ENCODE results near the gene ATG101.

- TF ChIP-seq, protein P1, sequence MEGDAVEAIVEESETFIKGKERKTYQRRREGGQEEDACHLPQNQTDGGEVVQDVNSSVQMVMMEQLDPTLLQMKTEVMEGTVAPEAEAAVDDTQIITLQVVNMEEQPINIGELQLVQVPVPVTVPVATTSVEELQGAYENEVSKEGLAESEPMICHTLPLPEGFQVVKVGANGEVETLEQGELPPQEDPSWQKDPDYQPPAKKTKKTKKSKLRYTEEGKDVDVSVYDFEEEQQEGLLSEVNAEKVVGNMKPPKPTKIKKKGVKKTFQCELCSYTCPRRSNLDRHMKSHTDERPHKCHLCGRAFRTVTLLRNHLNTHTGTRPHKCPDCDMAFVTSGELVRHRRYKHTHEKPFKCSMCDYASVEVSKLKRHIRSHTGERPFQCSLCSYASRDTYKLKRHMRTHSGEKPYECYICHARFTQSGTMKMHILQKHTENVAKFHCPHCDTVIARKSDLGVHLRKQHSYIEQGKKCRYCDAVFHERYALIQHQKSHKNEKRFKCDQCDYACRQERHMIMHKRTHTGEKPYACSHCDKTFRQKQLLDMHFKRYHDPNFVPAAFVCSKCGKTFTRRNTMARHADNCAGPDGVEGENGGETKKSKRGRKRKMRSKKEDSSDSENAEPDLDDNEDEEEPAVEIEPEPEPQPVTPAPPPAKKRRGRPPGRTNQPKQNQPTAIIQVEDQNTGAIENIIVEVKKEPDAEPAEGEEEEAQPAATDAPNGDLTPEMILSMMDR (IDR thresholded peaks at IDR 0.05; ENCODE audit: low read length) = no peak
- TF ChIP-seq EZH2 (IDR thresholded peaks at IDR 0.05; ENCODE audit: borderline replicate concordance, low read length) = no peak
Observed at GRCh38 chr12:52067081-52067374, 2.8 kb upstream of the ATG101 start.

Data from OCI-LY1 (cell line).